Activated CD4-positive, alpha-beta T cell treated with anti-CD3 and anti-CD28 coated beads for 1 hour (primary cell): Measurements from ENCODE around the gene NPM1.
"Not testable (repeated sequence)": the region's sequence is repeated elsewhere in the genome, so short reads cannot be mapped to it uniquely, and the experiment has no call there.

Source experiments
- DNase-seq: peaks from one replicate; pipeline ENCODE4 v3.0.0-alpha.2; 2020

NPM1 gene, protein sequence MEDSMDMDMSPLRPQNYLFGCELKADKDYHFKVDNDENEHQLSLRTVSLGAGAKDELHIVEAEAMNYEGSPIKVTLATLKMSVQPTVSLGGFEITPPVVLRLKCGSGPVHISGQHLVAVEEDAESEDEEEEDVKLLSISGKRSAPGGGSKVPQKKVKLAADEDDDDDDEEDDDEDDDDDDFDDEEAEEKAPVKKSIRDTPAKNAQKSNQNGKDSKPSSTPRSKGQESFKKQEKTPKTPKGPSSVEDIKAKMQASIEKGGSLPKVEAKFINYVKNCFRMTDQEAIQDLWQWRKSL

DNA sequence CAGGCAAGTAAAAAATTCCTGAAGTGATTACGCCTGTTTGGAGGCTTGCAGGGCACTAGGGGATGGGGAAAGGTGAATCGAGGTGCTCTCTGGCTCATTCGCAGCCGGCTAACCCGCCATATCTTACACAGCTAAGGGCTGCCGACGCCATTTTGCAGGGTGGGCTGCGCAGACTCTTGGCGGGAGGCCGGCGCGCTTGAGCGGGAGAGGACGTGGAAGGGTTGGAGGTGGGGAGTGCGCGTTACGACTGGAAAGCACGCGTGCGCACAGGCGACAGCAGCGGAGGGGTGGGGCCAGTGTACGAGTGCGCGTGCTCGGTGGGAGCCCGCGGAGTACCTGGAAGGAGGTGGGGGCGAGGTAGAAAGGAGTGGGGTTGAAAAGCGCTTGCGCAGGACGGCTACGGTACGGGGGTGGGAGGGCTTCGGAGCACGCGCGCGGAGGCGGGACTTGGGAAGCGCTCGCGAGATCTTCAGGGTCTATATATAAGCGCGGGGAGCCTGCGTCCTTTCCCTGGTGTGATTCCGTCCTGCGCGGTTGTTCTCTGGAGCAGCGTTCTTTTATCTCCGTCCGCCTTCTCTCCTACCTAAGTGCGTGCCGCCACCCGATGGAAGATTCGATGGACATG lies at the start of gene NPM1:
NPM1 (plus strand) TSS at position 505 of the 625 bp plus-strand sequence; CDS start at position 605, 100 bp downstream.
- DNase-seq: peak; percentile 98

DNA sequence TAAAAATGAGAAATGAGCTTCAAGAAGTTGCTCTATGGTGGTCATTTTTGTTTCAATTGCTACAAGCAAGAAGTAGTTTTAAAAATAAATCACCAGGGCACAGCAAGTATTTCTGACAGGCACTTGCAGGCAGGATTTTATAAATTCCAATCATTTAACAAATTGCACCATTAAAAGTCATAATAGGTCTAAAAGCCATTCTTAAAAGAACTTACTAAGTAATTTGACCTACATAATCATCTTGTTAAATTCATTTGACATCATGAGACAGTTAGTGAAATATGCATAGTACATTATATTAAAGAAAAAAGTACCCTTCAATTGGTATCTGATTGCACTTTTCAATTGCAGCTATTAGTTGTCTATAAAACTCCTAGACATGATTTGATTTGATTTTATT lies 47.6 kb upstream of the NPM1 start:
- no peak for DNase-seq

DNA sequence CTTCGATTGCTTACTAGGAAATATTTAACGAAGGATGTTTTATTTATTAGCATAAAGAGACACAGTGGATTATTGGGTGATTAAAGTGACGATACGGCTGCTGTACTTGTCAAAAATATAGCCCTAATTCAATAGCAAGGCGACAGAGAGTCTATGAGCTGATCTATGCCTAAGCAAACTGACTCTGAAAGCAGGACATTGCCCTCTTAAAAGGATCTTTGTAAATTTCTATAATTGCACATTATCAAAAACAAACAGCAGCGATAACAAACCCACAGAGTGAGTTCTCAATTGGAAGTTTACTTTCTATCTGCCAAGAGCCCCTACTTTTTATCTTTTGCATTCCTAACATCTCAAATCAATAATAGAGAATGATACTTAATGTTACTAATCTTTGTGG lies 47.2 kb upstream of the NPM1 start:
- no peak for DNase-seq

DNA sequence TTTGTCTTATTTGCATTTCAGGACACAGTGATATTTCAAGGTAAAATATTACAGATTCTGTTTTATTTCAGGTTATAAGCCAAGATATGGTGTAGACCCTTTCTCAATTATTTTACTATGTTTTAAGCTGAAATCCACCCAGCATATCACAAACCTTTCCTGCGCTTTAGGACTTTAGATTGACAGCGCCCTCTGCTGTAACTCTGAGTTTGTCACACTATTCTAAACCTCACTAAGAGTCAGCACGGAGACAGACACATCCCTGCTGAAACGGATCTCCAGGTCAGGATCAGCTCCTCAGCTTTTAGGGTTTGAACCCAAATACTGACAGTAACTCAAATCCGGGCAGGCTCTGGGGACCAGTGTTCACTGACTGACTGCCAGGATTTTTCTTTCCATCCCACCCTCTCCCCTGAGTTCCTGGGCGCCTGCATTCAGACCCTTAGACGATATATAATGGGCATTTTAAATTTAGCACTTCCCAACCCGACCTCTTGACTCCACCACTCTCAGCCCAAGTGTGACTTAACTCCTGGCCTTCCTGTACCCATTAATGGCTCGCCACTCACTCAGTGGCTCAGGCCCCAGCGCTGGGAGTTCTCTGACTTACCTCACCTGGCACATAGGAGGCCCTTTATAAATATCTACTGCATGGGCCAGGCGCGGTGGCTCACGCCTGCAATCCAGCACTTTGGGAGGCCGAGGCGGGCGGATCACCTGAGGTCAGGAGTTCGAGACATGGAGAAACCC lies 45.1 kb upstream of the NPM1 start:
- no peak for DNase-seq

DNA sequence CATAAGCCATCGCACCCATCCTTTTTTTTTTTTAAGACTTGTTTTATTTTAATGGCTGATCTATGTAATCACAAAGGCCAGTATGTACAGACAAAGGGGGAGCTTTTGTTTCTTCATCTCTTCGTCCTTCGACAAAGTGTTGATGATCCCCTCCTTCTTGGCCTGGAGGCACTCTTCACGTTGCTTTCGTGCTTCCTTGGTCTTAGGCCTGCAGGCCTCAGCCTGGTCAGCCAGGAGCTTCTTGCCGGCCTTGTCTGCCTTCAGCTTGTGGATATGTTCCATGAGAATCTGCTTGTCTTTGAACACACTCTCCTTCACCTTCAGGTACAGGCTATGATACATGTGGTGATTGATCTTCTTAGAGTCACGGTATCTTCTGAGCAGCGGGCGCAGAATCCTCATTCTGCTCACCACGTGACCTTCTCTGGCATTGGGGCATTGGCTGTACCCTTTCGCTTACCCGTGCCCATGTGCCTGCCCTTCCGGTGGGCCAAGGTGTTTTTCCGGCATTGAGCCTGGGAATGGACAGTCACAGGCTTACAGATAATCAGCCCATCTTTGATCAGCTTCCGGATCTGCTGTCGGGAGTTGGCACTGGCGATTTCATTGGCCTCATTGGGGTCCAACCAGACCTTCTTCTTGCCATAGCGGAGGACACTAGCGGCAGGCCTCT lies 42.6 kb upstream of the NPM1 start:
- DNase-seq: no peak

DNA sequence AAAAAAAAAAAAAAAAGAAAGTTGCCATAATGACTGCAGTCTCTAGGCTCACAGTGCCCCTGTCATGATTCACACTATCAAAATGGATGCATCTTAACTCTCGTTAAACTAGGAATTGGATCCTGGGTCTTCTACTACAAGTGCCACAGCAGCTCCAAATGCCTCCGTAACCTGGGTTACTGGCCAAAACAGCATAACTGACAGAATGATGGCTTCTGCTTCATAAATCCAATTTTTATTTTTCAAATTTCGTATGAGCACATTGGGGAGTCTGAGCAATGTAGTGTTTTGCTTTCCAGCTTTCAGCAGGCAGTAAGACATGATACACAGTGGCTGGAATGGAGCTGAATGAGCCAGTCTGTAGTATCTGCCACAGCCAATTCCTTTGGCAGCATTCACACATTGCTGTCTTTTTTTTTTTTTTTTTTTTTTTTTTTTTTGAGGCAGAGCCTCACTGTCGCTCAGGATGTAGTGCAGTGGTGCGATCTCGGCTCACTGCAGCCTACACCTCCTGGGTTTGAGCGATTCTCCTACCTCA lies 36.0 kb upstream of the NPM1 start:
- DNase-seq: no peak

DNA sequence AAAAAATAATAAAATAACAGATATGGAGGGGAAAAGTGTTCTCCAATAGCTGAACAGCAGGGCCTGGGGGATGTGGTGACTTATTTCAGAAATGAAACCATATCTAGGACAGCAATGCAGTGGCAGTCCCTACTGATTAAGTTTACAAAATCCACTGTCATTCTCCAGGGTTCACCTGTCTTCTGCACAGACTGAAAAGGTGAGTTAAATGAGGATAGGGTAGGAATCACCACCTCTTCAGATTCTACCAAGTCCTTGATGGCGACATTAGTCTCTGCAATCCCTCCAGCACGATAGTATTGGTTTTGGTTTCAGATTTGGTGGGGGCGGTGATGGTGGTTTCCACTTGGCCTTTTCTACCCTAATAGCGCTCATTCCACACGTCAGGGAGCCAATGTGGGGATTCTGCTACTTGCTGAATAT lies 32.3 kb upstream of the NPM1 start:
- DNase-seq: no peak

DNA sequence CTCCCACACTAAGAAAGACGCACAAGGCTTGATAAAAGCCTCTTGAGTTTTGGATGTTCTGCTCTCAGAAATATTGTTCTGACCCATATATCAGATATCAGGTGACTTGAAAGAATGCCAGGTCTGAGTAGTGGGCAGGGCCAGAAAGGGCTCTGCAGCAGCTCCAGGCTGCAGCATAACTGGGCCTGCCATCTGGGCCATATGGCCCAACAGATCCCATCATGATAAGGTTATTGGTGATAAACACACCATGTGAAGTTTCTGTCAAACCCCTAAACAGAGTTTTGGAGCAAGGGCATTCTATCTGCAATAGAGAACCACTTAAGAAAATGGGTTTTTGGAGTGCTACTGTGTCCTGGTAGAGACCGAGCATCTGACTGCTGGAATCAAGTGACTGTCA lies 29.8 kb upstream of the NPM1 start:
- DNase-seq: no peak

DNA sequence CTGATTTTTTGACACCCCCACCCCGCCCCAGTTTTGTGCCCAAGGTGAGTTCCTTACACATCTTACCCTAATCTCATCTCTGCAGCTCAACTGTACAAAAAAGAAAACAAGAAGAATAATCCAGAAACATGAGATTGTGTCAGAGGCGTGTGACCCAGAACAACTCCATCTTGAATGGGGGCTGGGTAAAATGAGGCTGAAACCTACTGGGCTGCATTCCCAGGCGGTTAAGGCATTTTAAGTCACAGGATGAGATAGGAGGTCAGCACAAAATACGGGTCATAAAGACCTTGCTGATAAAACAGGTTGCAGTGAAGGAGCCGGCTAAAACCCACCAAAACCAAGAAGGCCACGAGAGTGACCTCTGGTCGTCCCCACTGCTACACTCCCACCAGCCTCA lies 26.5 kb upstream of the NPM1 start:
- not testable (repeated sequence) for DNase-seq

DNA sequence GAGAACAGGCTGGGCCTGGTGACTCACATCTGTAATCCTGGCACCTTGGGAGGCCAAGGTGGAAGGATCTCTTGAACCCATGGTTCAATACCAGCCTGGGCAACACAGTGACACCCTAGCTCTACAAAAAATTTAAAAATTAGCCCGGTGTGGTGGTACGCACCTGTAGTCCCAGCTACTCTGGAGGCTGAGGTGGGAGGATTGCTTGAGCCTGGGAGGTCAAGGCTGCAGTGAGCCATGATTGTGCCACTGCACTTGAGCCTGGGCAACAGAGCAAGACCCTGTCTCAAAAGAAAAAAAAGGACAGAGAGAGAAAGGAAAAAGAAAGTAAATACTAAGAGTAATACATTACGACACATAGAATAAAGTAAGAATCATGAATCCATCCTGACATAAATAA lies 24.4 kb upstream of the NPM1 start:
- not testable (repeated sequence) for DNase-seq

DNA sequence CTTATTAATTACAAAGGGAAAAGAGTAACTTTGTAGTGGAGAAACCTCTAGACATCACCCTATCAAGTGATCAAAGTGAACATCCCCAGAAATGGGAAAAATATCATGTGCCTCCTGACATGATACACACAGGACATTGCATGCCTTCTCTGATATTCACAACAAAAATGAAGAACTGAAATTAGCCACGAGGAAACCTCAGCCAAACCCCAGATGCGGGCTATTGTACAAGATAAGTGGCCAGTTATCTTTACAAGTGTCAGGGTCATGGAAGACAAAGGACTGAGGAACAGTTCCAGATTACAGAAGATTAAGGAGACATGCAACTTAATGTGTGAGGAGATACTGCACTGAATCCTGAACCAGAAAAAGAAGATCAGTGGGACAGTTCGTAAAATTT lies 23.8 kb upstream of the NPM1 start:
- no peak for DNase-seq

DNA sequence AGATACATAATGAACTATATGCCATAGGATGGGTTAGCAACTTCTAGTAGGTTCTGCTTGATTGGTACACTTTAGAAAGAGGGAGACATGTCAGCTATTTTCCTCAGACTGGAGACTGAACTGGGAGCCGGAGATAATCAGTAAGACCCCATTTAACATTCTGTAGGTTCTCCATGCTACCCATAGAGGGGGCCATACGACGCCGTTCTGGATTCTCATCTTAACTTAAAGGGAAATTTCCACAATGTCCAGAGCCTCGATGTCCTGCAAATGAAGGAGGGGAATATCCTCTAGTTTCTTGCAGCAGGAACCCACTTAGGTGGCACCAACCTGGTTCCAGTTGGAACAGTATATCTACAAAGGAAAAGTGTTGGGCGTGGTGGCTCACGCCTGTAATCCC lies 22.3 kb upstream of the NPM1 start:
- no peak for DNase-seq

DNA sequence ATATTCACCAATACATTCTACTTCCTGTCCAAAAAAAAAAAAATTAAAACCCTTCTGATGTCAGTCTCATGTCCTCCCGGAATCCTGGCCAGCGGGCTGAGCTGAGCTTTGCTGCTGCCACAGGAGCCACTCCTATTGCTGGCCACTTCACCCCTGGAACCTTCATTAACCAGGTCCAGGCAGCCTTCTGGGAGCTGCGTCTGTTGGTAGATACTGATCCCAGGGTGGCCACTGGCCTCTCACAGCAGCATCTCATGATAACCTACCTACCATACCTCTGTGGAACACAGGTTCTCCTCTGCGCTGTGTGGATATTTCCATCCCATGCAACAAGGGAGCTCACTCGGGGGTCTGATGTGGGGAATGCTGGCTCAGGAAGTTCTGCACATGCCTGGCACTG lies 21.0 kb upstream of the NPM1 start:
- DNase-seq: no peak

DNA sequence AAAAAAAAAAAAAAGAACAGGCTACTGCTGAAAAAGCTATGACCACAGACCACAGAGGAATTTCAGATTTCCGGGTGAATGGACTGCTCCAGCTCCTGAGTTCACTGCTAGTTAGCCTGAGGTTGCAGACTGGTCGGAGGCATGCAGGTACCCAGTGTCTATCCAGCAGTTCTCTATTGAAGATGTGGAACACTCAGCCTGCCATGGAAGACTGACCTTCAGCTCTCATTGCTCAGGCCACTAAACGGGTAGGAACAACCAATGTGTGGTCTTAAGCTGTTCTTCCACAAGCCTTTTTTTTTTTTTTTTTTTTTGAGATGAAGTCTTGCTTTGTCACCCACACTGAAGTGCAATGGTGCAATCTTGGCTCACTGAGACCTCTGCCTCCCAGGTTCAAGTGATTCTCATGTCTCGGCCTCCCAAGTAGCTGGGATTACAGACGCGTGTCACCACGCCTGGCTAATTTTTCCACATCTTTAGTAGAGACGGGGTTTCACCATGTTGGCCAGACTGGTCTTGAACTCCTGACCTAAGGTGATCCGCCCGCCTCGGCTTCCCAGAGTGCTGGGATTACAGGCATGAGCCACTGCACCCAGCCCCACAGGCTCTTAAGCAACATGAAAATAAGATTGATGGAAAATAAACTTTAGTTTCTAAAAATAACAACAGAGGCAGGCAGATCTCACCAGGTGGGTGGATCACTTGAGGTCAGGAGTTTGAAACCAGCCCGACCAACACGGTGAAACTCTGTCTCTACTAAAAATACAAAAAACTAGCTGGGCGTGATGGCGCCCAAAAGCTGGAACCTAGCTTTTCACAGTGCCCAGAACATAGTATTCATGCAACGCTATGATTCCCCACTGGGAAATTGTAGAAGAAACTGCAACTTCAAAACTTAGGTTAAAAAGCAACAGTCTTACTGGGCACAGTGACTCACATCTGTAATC lies 20.0 kb upstream of the NPM1 start:
- DNase-seq: no peak

DNA sequence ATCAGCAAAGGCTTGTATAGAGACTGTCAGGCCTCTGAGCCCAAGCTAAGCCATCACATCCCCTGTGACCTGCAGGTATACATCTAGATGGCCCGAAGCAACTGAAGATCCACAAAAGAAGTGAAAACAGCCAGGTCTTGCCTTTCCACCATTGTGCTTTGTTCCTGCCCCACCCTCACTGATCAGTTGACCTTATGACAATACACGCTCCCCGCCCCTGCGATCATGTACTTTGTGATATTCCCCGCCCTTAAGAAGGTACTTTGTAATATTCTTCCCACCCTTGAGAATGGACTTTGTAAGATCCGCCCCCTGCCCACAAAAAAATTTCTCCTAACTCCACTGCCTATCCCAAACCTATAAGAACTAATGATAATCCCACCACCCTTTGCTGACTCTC lies 18.6 kb upstream of the NPM1 start:
- no peak for DNase-seq

DNA sequence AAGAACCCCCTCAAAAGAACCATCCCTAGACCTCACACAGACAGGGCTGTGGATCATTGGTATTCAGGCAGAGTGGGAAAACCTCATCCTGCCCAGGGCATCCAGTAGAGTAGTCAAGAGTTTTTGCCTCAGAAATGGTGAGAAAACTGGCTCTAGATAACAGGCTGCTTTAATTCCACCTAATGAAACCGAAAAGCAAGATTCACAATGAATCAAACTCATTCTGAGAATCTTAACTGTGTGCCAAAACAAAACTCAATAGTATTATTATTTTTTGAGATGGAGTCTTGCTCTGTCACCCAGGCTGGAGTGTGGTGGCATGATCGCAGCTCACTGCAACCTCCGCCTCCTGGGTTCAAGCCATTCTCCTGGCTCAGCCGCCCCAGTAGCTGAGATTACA lies 17.8 kb upstream of the NPM1 start:
- no peak for DNase-seq

DNA sequence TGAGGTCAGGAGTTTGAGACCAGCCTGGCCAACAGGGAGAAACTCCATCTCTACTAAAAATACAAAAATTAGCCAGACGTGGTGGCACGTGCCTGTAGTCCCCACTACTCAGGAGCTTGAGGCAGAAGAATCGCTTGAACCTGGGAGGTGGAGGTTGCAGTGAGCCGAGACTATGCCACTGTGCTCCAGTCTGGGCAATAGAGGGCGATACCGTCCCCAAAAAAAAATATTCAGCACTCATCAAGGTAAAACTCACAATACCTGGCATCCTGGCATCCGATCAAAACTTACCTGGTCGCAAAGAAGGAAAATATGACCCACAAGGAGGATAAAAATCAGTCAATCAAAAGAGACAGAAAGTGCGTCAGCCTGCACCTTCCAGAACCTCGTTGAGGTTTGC lies 16.8 kb upstream of the NPM1 start:
- not testable (repeated sequence) for DNase-seq

DNA sequence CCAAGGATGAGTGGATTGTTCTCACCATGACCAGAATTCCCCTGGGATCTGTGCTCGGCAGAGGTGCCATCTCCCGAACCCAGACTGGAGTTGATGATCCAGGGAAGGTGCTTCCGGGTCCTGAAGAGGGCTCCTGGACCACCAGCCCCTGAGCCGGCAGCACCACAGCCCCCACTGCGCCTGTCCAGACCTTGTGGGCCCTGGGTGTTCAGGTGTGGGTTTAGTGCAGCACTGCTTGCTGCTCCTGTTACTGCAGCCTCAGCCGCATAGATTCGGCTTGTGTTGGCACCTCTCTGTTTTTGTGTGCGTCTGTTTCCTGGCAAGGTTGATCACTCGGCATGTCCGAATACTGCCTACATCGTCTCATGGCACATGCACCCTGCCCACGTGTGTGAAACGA lies 16.3 kb upstream of the NPM1 start:
- no peak for DNase-seq

DNA sequence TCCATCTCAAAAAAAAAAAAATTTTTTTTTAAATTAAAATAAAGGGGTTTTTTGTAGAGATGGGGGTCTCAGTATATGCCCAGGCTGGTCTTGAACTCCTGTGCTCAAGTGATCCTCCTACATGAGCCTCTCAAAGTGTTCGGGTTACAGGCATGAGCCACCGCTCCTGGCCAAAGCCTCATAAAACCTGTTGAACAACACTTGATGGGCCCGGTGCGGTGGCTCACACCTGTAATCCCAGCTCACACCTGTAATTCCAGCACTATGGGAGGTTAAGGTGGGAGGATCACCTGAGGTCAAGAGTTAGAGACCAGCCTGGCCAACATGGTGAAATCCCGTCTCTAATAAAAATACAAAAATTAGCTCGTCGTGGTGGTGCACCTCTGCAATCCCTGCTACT lies 7.7 kb upstream of the NPM1 start:
- no peak for DNase-seq

DNA sequence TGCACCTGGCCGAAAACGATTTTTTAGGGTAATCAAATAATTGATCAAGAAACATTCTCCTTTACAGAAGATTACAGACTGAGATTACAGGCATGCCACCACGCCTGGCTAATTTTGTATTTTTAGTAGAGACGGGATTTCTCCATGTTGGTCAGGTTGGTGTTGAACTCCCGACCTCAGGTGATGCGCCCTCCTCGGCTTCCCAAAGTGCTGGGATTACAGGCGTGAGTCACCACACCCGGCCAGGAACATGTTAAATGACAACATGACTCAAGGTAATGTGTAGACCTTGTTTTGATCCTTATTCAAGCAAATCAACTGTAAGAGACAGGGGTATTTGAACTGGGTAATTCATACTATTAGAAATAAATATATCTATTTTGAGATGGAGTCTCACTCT lies 3.2 kb upstream of the NPM1 start:
- not testable (repeated sequence) for DNase-seq

DNA sequence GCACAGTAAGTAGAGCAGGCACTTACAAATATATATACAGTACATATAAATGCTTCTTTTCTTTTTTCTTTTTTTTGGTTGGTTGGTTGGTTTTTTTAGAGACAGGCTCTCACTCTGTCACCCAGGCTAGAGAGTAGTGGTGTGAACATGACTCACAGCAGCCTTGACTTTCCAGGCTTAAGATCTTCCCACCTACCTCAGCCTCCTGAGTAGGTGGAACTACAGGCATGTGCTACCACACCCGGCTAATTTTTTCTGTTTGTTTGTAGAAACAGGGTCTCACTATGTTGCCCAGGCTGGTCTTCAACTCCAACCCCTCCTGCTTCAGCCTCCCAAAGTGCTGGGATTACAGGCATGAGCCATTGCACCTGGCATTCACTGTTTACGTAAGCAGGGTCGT lies 2.6 kb upstream of the NPM1 start:
- DNase-seq: not testable (repeated sequence)

DNA sequence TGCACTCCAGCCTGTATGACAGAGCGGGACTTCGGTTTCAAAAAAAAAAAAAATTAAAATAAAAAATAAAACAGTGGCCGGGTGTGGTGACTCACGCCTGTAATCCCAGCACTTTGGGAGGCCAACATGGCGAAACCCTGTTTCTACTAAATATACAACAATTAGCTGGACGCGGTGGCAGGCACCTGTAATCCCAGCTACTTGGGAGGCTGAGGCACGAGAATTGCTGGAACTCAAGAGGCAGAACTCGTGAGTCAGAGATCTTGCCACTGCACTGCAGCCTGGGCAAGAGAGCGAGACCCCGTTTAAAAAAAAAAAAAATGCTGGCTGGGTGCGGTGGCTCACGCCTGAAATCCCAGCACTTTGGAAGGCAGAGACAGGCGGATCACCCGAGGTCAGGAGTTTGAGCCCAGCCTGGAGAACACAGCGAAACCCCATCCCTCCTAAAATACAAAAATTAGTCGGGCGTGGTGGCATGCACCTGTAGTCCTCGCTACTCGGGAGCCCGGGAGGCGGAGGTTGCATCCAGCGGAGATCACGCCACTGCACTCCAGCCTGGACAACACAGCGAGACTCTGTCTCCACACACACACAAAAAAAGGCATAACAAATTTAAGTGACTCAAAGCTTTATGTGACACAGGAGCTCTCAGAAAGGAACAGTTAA lies 1.5 kb upstream of the NPM1 start:
- no peak for DNase-seq
